HepG2 (cell line): ENCODE measurements around the gene NOM1. TPM values are rescaled to one million over a fixed set of nuclear protein-coding genes. Genes with fewer than 3 reads are reported as not detected.

Source experiments
- ATAC-seq: fragments of 200-7000 bp; cut with Tn5 transposase; 3 replicates; pipeline ENCODE4 v1.9.1; 2020; ENCODE audit warnings: mild to moderate bottlenecking, moderate library complexity
- BruUV-seq: library from RNA; stranded (reverse); fragments of 400-500 nt; replicated peaks from 2 replicates; lab custom pipeline; 2021; lab: Mats Ljungman, UMichigan
- CTCF ChIA-PET: fragments of 300-600 bp; formaldehyde crosslinking; extraction: SDS; loops from one replicate; lab custom pipeline; 2021; ENCODE audit warnings: low total read pairs, inconsistent platforms, low intra/inter-chr PET ratio; lab: Yijun Ruan, JAX
- POLR2A ChIA-PET: fragments of 350-600 bp; sonication (Branson Sonifier 250); formaldehyde crosslinking; loops from one replicate; lab custom pipeline; 2020; ENCODE audit warnings: antibody characterized with exemption, inconsistent platforms; lab: Yijun Ruan, JAX
- DNase-seq: peaks from one replicate; pipeline ENCODE4 v3.0.0-alpha.2; 2015; ENCODE audit warnings: low spot score
- FAIRE-seq: peaks from 3 replicates; lab custom pipeline; 2011; peaks lifted over from hg19 to GRCh38; lab: Jason Lieb, UNC
- H2AFZ ChIP-seq: one replicate; pipeline ENCODE4 v1.6.1; 2011; ENCODE audit warnings: low read length, inconsistent platforms
- H3K27ac ChIP-seq: fragments of 300-600 bp; 3 replicates; pipeline ENCODE4 v1.8.0; 2011; ENCODE audit warnings: mixed run types, mild to moderate bottlenecking, mixed read lengths, low read length, inconsistent platforms; ENCODE audit not compliant: insufficient read depth; ENCODE audit errors: extremely low read length
- H3K27me3 ChIP-seq, 2 experiments: fragments of 200-600 bp in 1 of 2; 2 replicates in 1 of 2; 3 replicates in 1 of 2; pipeline versions ENCODE4 v1.6.0 to v1.8.0; 2011; ENCODE audit warnings: low read length in 2 of 2, mild to moderate bottlenecking in 2 of 2, moderate library complexity in 2 of 2, inconsistent platforms in 1 of 2; ENCODE audit not compliant: insufficient read depth in 2 of 2, control insufficient read depth in 1 of 2
- H3K36me3 ChIP-seq, 2 experiments: fragments of 200-600 bp in 1 of 2; replicated peaks in 1 of 2; 2 replicates in 1 of 2; 3 replicates in 1 of 2; pipeline versions ENCODE4 v1.5.1 to v1.8.0; 2011; ENCODE audit warnings: low read length in 2 of 2, inconsistent platforms in 1 of 2; ENCODE audit not compliant: insufficient read depth in 2 of 2, control insufficient read depth in 1 of 2
- H3K4me1 ChIP-seq: 2 replicates; pipeline ENCODE4 v1.5.1; 2012; ENCODE audit warnings: low read length, inconsistent platforms; ENCODE audit not compliant: insufficient read depth
- H3K4me2 ChIP-seq: 2 replicates; pipeline ENCODE4 v1.6.0; 2011; ENCODE audit warnings: low read depth, low read length, inconsistent platforms
- H3K4me3 ChIP-seq, 3 experiments: fragments of 200-600 bp in 1 of 3; sonication (generic), shearing (Covaris generic) in 1 of 3; replicated peaks in 1 of 3; 2 replicates each; pipeline ENCODE4 v1.5.1; 2011 to 2016; ENCODE audit warnings: low read length in 3 of 3, inconsistent platforms in 2 of 3, low read depth in 2 of 3, mild to moderate bottlenecking in 2 of 3, control low read depth in 1 of 3, mixed read lengths in 1 of 3; ENCODE audit not compliant: insufficient read depth in 1 of 3
- H3K79me2 ChIP-seq: one replicate; pipeline ENCODE4 v1.6.1; 2011; ENCODE audit warnings: low read length, inconsistent platforms; ENCODE audit not compliant: insufficient read depth
- H3K9ac ChIP-seq: 2 replicates; pipeline ENCODE4 v1.6.0; 2011; ENCODE audit warnings: mild to moderate bottlenecking, low read depth, low read length, inconsistent platforms; ENCODE audit not compliant: insufficient read depth
- H3K9me3 ChIP-seq: 2 replicates; pipeline ENCODE4 v1.5.1; 2012; ENCODE audit warnings: mild to moderate bottlenecking, low read length
- H4K20me1 ChIP-seq: 2 replicates; pipeline ENCODE4 v1.6.0; 2011; ENCODE audit warnings: inconsistent platforms, mild to moderate bottlenecking, low read length, moderate library complexity; ENCODE audit not compliant: insufficient read depth
- CEBPG ChIP-seq: IDR thresholded peaks from 2 replicates; pipeline ENCODE4 v1.6.1; 2016
- GABPB1 ChIP-seq: IDR thresholded peaks from 2 replicates; pipeline ENCODE4 v1.6.1; 2016; ENCODE audit warnings: mild to moderate bottlenecking, missing genetic modification reagents, moderate library complexity, missing compliant biosample characterization
- GATAD2A ChIP-seq: IDR thresholded peaks from 2 replicates; pipeline ENCODE4 v1.6.1; 2016
- MAFK ChIP-seq, 2 experiments: IDR thresholded peaks in 1 of 2; conservative IDR thresholded peaks in 1 of 2; 2 replicates each; pipeline ENCODE4 v1.6.1; 2011; ENCODE audit warnings: improper control_type of control experiment in 2 of 2, low read length in 2 of 2
- PAXIP1 ChIP-seq: sonication (generic); formaldehyde crosslinking; conservative IDR thresholded peaks from 2 replicates; pipeline ENCODE4 v1.4.0; 2020; ENCODE audit warnings: mild to moderate bottlenecking, missing genetic modification reagents, moderate library complexity
- PHB2 ChIP-seq: fragments of 450-650 bp; IDR thresholded peaks from 2 replicates; pipeline ENCODE4 v1.6.1; 2018; ENCODE audit not compliant: partially characterized antibody
- PHF5A ChIP-seq: IDR thresholded peaks from one replicate; pipeline ENCODE4 v1.6.1; 2018; ENCODE audit warnings: low read depth, missing genetic modification reagents; ENCODE audit not compliant: unreplicated experiment
- REXO4 ChIP-seq: sonication (generic); formaldehyde crosslinking; IDR thresholded peaks from 2 replicates; pipeline ENCODE4 v1.8.0; 2022; ENCODE audit warnings: missing genetic modification reagents, mild to moderate bottlenecking, borderline replicate concordance
- SOX5 ChIP-seq: IDR thresholded peaks from 2 replicates; pipeline ENCODE4 v1.6.1; 2016; ENCODE audit warnings: borderline replicate concordance
- ZBTB3 ChIP-seq: sonication (generic); formaldehyde crosslinking; IDR thresholded peaks from 2 replicates; pipeline ENCODE4 v1.4.0; 2020; ENCODE audit warnings: low read depth, mild to moderate bottlenecking, moderate library complexity, missing genetic modification reagents, borderline replicate concordance
- ZNF44 ChIP-seq: sonication (generic); formaldehyde crosslinking; IDR thresholded peaks from 2 replicates; pipeline ENCODE4 v1.5.1; 2020; ENCODE audit warnings: mild to moderate bottlenecking, missing genetic modification reagents
- ZNF468 ChIP-seq: sonication (generic); formaldehyde crosslinking; IDR thresholded peaks from 2 replicates; pipeline ENCODE4 v1.8.0; 2022; ENCODE audit warnings: mild to moderate bottlenecking, moderate library complexity, missing genetic modification reagents
- ZNF570 ChIP-seq: sonication (generic); formaldehyde crosslinking; IDR thresholded peaks from 2 replicates; pipeline ENCODE4 v1.4.0; 2020; ENCODE audit warnings: mild to moderate bottlenecking, missing genetic modification reagents, borderline replicate concordance
- ZNF761 ChIP-seq: sonication (generic); formaldehyde crosslinking; conservative IDR thresholded peaks from 2 replicates; pipeline ENCODE4 v1.4.0; 2020; ENCODE audit warnings: mild to moderate bottlenecking, missing genetic modification reagents
- ZNF766 ChIP-seq: sonication (generic); formaldehyde crosslinking; IDR thresholded peaks from 2 replicates; pipeline ENCODE4 v1.5.0; 2020; ENCODE audit warnings: missing genetic modification reagents, borderline replicate concordance
- ZNF773 ChIP-seq: sonication (generic); formaldehyde crosslinking; IDR thresholded peaks from 2 replicates; pipeline ENCODE4 v1.4.0; 2020; ENCODE audit warnings: missing genetic modification reagents, borderline replicate concordance
- ZNF775 ChIP-seq: sonication (generic); formaldehyde crosslinking; IDR thresholded peaks from 2 replicates; pipeline ENCODE4 v1.4.0; 2020; ENCODE audit warnings: missing genetic modification reagents, mild to moderate bottlenecking, moderate library complexity, borderline replicate concordance
- ZNF790 ChIP-seq: sonication (generic); formaldehyde crosslinking; IDR thresholded peaks from 2 replicates; pipeline ENCODE4 v1.8.0; 2022; ENCODE audit warnings: missing genetic modification reagents, mild to moderate bottlenecking, borderline replicate concordance
- WGBS: methylation state at CpG from one replicate; pipeline ENCODE4 v1.1.6; 2017; ENCODE audit warnings: low lambda C conversion rate; 5-methylcytosine and 5-hydroxymethylcytosine counted together
- in situ Hi-C: cut with HindIII; loops from 2 replicates; pipeline ENCODE4 v1.10.0; 2017; ENCODE audit warnings: low pct_unique_long_range_greater_than_20kb; ENCODE audit not compliant: extremely low pct_ligation_motif_present
- intact Hi-C: fragments of 100-400 bp; cut with micrococcal nuclease; formaldehyde crosslinking; loops from one replicate; pipeline ENCODE4 v1.10.0; 2022; ENCODE audit not compliant: unreplicated experiment
- polyA plus RNA-seq, 8 experiments: library from polyadenylated mRNA; depleted of rRNA in 3 of 8; stranded (reverse) in 7 of 8; unstranded in 1 of 8; fragments of >200 nt; fragmentation: Illumina TruSeq in 4 of 8; extraction: Trizol in 4 of 8; gene quantifications; 2 replicates each; pipeline versions ENCODE4 v1.2.1 to v1.2.3, GENCODE V29; 2011 to 2016; ENCODE audit warnings: low read depth in 4 of 8, missing spikeins in 1 of 8, mixed read lengths in 1 of 8; ENCODE audit not compliant: insufficient read depth in 1 of 8
- total RNA-seq, 5 experiments: library from RNA; depleted of rRNA; stranded (reverse); fragments of >200 nt; fragmentation: Illumina TruSeq; extraction: Trizol; gene quantifications; 2 replicates each; pipeline ENCODE4 v1.2.3, GENCODE V29; 2016; ENCODE audit warnings: low read depth in 1 of 5

NOM1 gene
- total and polyA plus RNA-seq, 2 of the 13 experiments (the other 11 are each of a cell fraction or from before 2014, with no cell fraction given): 14.2 to 26.2 TPM

DNA sequence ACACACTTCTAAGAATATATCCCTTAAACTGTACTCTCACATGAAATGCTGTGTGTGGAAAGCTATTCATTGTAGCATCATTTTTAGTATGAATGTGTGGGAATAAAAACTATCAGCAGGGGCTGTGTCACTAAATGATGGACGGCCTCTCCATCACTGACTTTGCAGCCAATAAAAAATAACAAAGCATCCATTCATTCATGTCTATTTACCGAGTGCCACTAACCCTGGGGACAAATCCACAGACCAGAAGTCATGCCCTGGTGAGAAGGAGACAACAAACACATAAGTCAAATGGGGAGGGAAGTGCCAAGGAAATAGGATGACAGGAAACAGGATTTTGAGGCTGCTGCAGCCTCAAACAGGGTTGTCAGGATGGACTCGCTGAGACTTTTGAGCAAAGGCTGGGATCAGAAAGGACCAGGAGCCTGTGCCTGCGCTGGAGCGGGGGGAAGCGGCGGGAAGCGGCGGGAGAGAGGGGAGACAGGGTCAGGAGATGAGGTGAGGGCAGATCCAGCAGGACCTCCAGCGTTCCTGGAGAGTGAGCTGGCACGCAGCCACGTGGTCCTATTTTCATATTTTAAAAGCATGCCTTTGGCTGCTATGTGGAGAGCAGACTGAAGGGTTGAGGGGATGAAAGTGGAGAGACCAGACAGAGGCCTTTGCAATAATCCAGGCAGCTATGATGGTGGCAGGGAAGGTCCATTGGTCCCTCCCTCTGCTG lies 2.2 kb upstream of the NOM1 start (continued):
- TF ChIP-seq PAXIP1 (CRISPR knock-in tag) (no peak), ZNF775 (CRISPR knock-in tag) (no peak), ZNF44 (CRISPR knock-in tag) (no peak), GATAD2A (CRISPR knock-in tag) (0 out of 2 replicates have a peak, but pooled peaks have one; percentile 25), PHF5A (CRISPR knock-in tag) (no peak)

GRCh38 chr7:156948361-156948760 lies 1.2 kb upstream of the NOM1 start:
- peaks cover 6% of the 10 kb centered on the region for H4K20me1 ChIP-seq
- H3K27me3 ChIP-seq: peaks cover 10 to 22% of the 10 kb centered on the region in 2 experiments; a peak in 4 of 5 replicates
- CTCF ChIA-PET: interaction anchor here (1.3 kb wide), 1 partner anchor 40 kb away, joined by 4 read pairs; no protein-coding TSS in a partner anchor
- no peak overlapping the region for H3K27ac ChIP-seq
- H3K4me2 ChIP-seq: no peak overlapping the region
- DNase-seq (no peak), ATAC-seq (no peak), FAIRE-seq (no peak)
- no peak overlapping the region for H3K9ac ChIP-seq
- BruUV-seq: no TSS peak
- H3K36me3 ChIP-seq: peaks cover 7 to 13% of the 10 kb centered on the region in 2 experiments; a peak in 4 of 5 replicates
- in situ Hi-C loops (no loop called here), intact Hi-C loops (loop anchor here (5.0 kb wide), 1 partner anchor 41 kb away; no protein-coding TSS in a partner anchor)
- TF ChIP-seq CEBPG: no peak
- TF ChIP-seq ZBTB3: no peak
- no peak for TF ChIP-seq SOX5 (CRISPR knock-in tag)
- TF ChIP-seq ZNF570 (CRISPR knock-in tag): no peak
- no peak for TF ChIP-seq ZNF766 (CRISPR knock-in tag)
- no peak for TF ChIP-seq ZNF773 (CRISPR knock-in tag)
- no peak for TF ChIP-seq ZNF468 (CRISPR knock-in tag)
- TF ChIP-seq PHB2: no peak
- no peak for TF ChIP-seq REXO4 (CRISPR knock-in tag)
- TF ChIP-seq GABPB1: no peak
- no peak for TF ChIP-seq ZNF761 (CRISPR knock-in tag)
- no peak for TF ChIP-seq ZNF790 (CRISPR knock-in tag)
- no peak for TF ChIP-seq MAFK (conservative IDR thresholded peaks at IDR 0.05 in 1 of 2, IDR thresholded peaks at IDR 0.05 in 1 of 2; ENCODE audit: low read length in 2 of 2)
- 80% methylated on average over 12 of the region's 12 CpGs for WGBS
- H2AFZ ChIP-seq: no peak overlapping the region
- peaks cover 29% of the 10 kb centered on the region for H3K79me2 ChIP-seq
- POLR2A ChIA-PET: no interaction called here
- peaks cover 38% of the 10 kb centered on the region for H3K4me1 ChIP-seq
- H3K4me3 ChIP-seq: no peak overlapping the region
- H3K9me3 ChIP-seq: no peaks in the 10 kb centered on the region
